Bronchial epithelial cell (primary cell): ENCODE data around the gene SIK3. TPM values are rescaled to one million over a fixed set of nuclear protein-coding genes. Genes with fewer than 3 reads are reported as not detected.

Experiments
- DNase-seq: peaks from one replicate; pipeline ENCODE4 v3.0.0-alpha.2; 2010; ENCODE audit warnings: low read depth
- FAIRE-seq: peaks from 2 replicates; lab custom pipeline; 2011; peaks lifted over from hg19 to GRCh38; lab: Jason Lieb, UNC
- H3K27me3 ChIP-seq: 2 replicates; pipeline ENCODE4 v1.5.1; 2011; ENCODE audit warnings: low read length; ENCODE audit not compliant: control insufficient read depth, insufficient read depth
- H3K36me3 ChIP-seq: 2 replicates; pipeline ENCODE4 v1.5.1; 2011; ENCODE audit warnings: low read length; ENCODE audit not compliant: control insufficient read depth, insufficient read depth
- H3K4me3 ChIP-seq: 2 replicates; pipeline ENCODE4 v1.5.1; 2011; ENCODE audit warnings: mild to moderate bottlenecking, low read depth, low read length, control low read depth
- total RNA-seq: library from RNA; depleted of rRNA; stranded (reverse); fragments of >200 nt; gene quantifications from 2 replicates; pipeline ENCODE4 v1.2.1, GENCODE V29; 2014
- TF ChIP-seq, protein P1 (sequence below): IDR thresholded peaks from 2 replicates; pipeline ENCODE4 v1.5.1; 2011; ENCODE audit warnings: mild to moderate bottlenecking, moderate library complexity, low read length, control low read depth, inconsistent platforms; ENCODE audit not compliant: insufficient read depth, severe bottlenecking

SIK3 gene
- total RNA-seq, 1 donor from 2014 or later: 6.8 TPM

DNA sequence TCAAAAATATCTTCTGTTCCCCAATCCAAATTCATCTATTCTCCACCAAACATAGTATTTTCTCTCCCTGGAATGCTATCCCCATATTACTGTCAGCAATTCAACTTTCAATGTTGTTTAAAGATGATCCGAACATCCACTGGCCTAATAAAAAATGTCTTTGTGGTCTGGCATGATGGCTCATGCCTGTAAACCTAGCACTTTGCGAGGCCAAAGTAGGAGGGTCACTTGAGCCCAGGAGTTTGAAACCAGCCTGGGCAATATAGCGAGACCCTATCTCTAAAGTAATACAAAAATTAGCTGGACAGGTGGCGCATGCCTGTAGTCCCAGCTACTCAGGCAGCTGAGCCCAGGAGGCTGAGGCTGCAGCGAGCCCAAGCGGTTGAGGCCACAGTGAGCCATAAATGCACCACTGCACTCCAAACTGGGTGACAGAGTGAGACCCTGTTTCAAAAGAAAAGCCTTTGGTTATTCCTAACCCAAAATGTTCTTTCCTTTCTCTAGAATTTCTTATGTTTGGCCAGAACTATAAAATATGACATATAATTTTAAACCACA is 29.8 kb downstream of the SIK3 start:
- Histone ChIP-seq H3K27me3 (no peaks in the 10 kb centered on the region), H3K36me3 (no peaks in the 10 kb centered on the region), H3K4me3 (no peak overlapping the region)
- TF ChIP-seq, protein P1, sequence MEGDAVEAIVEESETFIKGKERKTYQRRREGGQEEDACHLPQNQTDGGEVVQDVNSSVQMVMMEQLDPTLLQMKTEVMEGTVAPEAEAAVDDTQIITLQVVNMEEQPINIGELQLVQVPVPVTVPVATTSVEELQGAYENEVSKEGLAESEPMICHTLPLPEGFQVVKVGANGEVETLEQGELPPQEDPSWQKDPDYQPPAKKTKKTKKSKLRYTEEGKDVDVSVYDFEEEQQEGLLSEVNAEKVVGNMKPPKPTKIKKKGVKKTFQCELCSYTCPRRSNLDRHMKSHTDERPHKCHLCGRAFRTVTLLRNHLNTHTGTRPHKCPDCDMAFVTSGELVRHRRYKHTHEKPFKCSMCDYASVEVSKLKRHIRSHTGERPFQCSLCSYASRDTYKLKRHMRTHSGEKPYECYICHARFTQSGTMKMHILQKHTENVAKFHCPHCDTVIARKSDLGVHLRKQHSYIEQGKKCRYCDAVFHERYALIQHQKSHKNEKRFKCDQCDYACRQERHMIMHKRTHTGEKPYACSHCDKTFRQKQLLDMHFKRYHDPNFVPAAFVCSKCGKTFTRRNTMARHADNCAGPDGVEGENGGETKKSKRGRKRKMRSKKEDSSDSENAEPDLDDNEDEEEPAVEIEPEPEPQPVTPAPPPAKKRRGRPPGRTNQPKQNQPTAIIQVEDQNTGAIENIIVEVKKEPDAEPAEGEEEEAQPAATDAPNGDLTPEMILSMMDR: no peak
- FAIRE-seq (no peak), DNase-seq (no peak)

DNA sequence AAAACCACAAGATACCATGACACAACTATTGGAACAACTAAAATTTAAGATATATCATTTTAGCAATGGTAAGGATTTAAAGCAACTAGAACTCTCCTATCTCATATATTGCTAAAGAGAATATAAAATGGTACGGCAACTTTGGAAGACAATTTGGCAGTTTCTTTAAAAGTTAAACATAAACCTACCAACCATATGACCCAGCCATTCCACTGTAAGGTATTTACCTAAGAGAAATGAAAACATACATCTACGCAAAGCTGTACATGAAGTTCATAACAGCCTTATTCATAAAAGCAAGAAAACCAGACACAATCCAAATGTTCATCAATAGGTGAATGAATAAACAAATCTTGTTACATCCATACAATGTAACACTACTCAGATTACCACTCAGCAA is 31.3 kb downstream of the SIK3 start:
- no peak for FAIRE-seq
- no peaks in the 10 kb centered on the region for H3K36me3 ChIP-seq
- TF ChIP-seq, protein P1: no peak

DNA sequence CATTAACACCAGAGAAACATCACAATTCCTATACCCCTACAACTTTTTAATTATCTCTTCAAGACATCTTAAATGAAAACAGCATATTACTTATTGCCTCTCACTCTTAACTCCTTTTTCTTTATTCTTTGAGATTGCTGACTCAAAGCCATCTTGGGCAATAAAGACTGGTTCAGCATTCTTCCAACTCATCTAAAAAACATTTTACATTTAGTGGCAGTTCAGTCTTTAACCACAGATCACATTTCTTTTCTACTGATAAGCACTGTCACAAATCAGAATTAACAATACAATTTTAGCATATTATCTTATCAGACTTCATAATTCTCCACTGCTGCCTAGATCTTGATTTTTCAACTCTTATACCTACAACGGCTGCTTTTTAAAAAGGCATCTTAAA is 34.0 kb downstream of the SIK3 start:
- FAIRE-seq (no peak), DNase-seq (peak; percentile 69)
- TF ChIP-seq, protein P1: no peak
- Histone ChIP-seq H3K4me3 (no peak overlapping the region), H3K36me3 (no peaks in the 10 kb centered on the region), H3K27me3 (no peaks in the 10 kb centered on the region)

More for the DNA sequence above, 31.3 kb downstream of the SIK3 start:
- no peaks in the 10 kb centered on the region for H3K27me3 ChIP-seq
- H3K4me3 ChIP-seq: no peak overlapping the region
- DNase-seq: no peak

DNA sequence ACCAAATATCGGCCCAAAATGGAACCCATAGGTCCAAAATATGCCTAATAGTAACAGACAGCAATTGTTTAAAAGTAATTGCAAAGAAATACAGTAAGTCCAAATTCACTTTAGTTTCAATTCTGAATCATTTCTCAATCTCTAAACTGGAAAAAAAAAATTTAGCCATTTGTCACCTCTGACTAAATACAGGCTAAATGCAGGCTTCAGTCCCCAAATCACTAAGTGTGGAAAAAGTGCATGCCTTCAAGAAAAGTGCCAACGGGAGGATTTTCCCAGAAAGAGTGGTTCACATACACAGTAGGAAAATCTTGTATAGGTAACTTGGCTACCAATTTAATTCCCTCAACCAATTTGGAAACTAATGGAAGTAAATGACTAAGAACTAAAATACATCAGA is 35.7 kb downstream of the SIK3 start:
- Histone ChIP-seq H3K36me3 (no peaks in the 10 kb centered on the region), H3K4me3 (no peak overlapping the region), H3K27me3 (no peaks in the 10 kb centered on the region)
- FAIRE-seq (no peak), DNase-seq (no peak)
- TF ChIP-seq, protein P1: no peak

DNA sequence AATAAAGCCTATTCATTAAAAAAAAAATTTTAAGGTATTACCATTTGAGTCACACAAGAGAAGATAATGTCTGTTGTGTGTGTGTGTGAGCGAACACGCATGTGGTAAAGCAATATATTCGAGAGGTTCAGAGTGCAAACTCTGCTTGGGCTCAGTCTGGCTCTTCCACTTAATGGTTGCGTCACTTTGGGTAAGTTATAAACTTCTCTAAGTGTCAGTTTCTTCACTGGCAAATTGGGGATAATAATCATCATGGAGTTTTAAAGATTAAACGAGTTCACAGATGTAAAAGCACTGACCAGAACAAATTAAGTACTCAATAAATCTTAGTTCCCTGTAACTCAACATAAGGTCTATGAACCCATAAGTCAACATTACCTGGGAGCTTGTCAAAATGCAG is 37.0 kb downstream of the SIK3 start:
- TF ChIP-seq, protein P1: no peak
- Histone ChIP-seq H3K27me3 (no peaks in the 10 kb centered on the region), H3K36me3 (no peaks in the 10 kb centered on the region), H3K4me3 (no peak overlapping the region)
- FAIRE-seq: no peak
- no peak for DNase-seq

DNA sequence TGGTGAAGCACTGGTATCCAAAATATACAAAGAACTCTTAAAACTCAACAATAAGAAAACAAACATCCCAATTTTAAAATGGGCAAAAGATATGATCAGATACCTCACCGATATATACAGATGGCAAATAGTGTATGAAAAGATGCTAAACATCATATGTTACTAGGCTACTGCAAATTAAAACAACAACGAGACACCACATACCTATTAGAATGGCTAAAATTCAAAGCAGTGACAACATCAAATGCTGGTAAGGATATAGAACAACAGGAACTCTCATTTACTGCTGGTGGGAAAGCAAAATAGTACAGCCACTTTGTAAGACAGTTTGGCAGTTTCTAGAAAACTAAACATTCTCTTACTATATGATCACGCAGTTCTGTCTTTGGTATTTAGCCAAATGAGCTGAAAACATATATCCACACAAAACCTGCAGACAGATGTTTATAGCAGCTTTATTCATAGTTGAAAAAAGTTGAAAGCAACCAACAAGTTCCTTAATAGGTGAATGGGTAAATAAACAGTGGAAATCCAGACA is 38.5 kb downstream of the SIK3 start:
- TF ChIP-seq, protein P1: no peak
- H3K4me3 ChIP-seq: no peak overlapping the region
- H3K36me3 ChIP-seq: no peaks in the 10 kb centered on the region
- no peak for FAIRE-seq
- no peaks in the 10 kb centered on the region for H3K27me3 ChIP-seq
- DNase-seq: no peak
